DOHH2 (cell line): ENCODE results near the gene QKI.

ENCODE experiments used
- CTCF ChIP-seq: fragments of 200-600 bp; sonication (generic); IDR thresholded peaks from one replicate; pipeline ENCODE4 v1.5.1; 2014; ENCODE audit warnings: antibody characterized with exemption, mild to moderate bottlenecking, low read depth, low read length; ENCODE audit not compliant: poor library complexity, severe bottlenecking
- EZH2phosphoT487 ChIP-seq: fragments of 200-600 bp; sonication (generic); IDR thresholded peaks from 2 replicates; pipeline ENCODE4 v1.6.1; 2017; ENCODE audit warnings: borderline replicate concordance, mild to moderate bottlenecking, antibody characterized with exemption, low read length, moderate library complexity, mixed read lengths

- TF ChIP-seq CTCF: no peak
- no peak for TF ChIP-seq EZH2phosphoT487
Observed at GRCh38 chr6:163466839-163467390, 52.4 kb downstream of the QKI start.
